Osteoblast (primary cell): ENCODE results near the gene CNR2. TPM values are rescaled to one million over a fixed set of nuclear protein-coding genes. Genes with fewer than 3 reads are reported as not detected.

Source experiments
- DNase-seq: peaks from one replicate; pipeline ENCODE4 v3.0.0; 2011; ENCODE audit warnings: low spot score, mixed read lengths; ENCODE audit not compliant: insufficient read length; ENCODE audit errors: missing footprints
- H2AFZ ChIP-seq: 2 replicates; pipeline ENCODE4 v1.6.0; 2011; ENCODE audit warnings: mild to moderate bottlenecking, low read length
- H3K27ac ChIP-seq: 2 replicates; pipeline ENCODE4 v1.5.1; 2011; ENCODE audit warnings: mild to moderate bottlenecking, low read depth, low read length, moderate library complexity
- H3K27me3 ChIP-seq: 2 replicates; pipeline ENCODE4 v1.6.0; 2012; ENCODE audit warnings: mild to moderate bottlenecking, control low read depth, inconsistent platforms, low read length, moderate library complexity; ENCODE audit not compliant: insufficient read depth
- H3K36me3 ChIP-seq: 2 replicates; pipeline ENCODE4 v1.5.1; 2011; ENCODE audit warnings: mild to moderate bottlenecking, low read length, control low read depth, moderate library complexity; ENCODE audit not compliant: insufficient read depth
- H3K4me1 ChIP-seq: 2 replicates; pipeline ENCODE4 v1.5.1; 2011; ENCODE audit warnings: mild to moderate bottlenecking, low read length, control low read depth, moderate library complexity; ENCODE audit not compliant: insufficient read depth
- H3K4me2 ChIP-seq: 2 replicates; pipeline ENCODE4 v1.6.0; 2011; ENCODE audit warnings: mild to moderate bottlenecking, low read length; ENCODE audit not compliant: insufficient read depth
- H3K4me3 ChIP-seq: fragments of 200-600 bp; sonication (generic); 3 replicates; pipeline ENCODE4 v1.5.1; 2012; ENCODE audit warnings: mild to moderate bottlenecking, low read length, inconsistent platforms; ENCODE audit not compliant: insufficient read depth
- H3K79me2 ChIP-seq: 2 replicates; pipeline ENCODE4 v1.6.0; 2012; ENCODE audit warnings: mild to moderate bottlenecking, low read length, control low read depth, inconsistent platforms; ENCODE audit not compliant: insufficient read depth
- H3K9me3 ChIP-seq: 2 replicates; pipeline ENCODE4 v1.5.1; 2011; ENCODE audit warnings: low read depth, low read length, control low read depth
- H4K20me1 ChIP-seq: 2 replicates; pipeline ENCODE4 v1.6.0; 2012; ENCODE audit warnings: mild to moderate bottlenecking, low read length, control low read depth; ENCODE audit not compliant: insufficient read depth
- CTCF ChIP-seq: IDR thresholded peaks from 2 replicates; pipeline ENCODE4 v1.5.1; 2011; ENCODE audit warnings: mild to moderate bottlenecking, low read depth, low read length, moderate library complexity; ENCODE audit errors: extremely low read depth
- total RNA-seq: library from RNA; depleted of rRNA; stranded (reverse); fragments of >200 nt; gene quantifications from 2 replicates; pipeline ENCODE4 v1.2.3, GENCODE V29; 2012

The CNR2 gene
- total RNA-seq, 1 donor = not detected

- Histone ChIP-seq H3K36me3 (no peaks in the 10 kb centered on the region), H3K9me3 (no peaks in the 10 kb centered on the region), H3K27ac (no peak overlapping the region), H3K4me2 (no peak overlapping the region), H2AFZ (peak overlapping the region; percentile 18), H3K27me3 (no peaks in the 10 kb centered on the region), H3K79me2 (no peaks in the 10 kb centered on the region), H3K4me3 (no peak overlapping the region), H3K4me1 (peaks cover 7% of the 10 kb centered on the region), H4K20me1 (no peaks in the 10 kb centered on the region)
- DNase-seq = peak; percentile 87
- TF ChIP-seq CTCF = peak; percentile 72
These were observed 3.3 kb upstream of the CNR2 start for GRCh38 chr1:23916209-23917131.

GRCh38 chr1:23915466-23915865, 2.3 kb upstream of the CNR2 start:
- Histone ChIP-seq H3K79me2 (no peaks in the 10 kb centered on the region), H3K4me1 (peaks cover 7% of the 10 kb centered on the region), H4K20me1 (no peaks in the 10 kb centered on the region), H3K9me3 (no peaks in the 10 kb centered on the region), H3K27me3 (no peaks in the 10 kb centered on the region), H3K4me2 (no peak overlapping the region), H3K4me3 (no peak overlapping the region), H2AFZ (no peak overlapping the region), H3K36me3 (no peaks in the 10 kb centered on the region), H3K27ac (no peak overlapping the region)
- no peak for TF ChIP-seq CTCF
- DNase-seq = no peak

- Histone ChIP-seq H2AFZ (no peak overlapping the region), H3K4me3 (no peak overlapping the region), H3K36me3 (no peaks in the 10 kb centered on the region), H3K4me1 (peaks cover 3% of the 10 kb centered on the region), H3K9me3 (no peaks in the 10 kb centered on the region), H3K4me2 (no peak overlapping the region), H3K79me2 (no peaks in the 10 kb centered on the region), H3K27ac (no peak overlapping the region), H4K20me1 (no peaks in the 10 kb centered on the region), H3K27me3 (no peaks in the 10 kb centered on the region)
- DNase-seq = no peak
- TF ChIP-seq CTCF = no peak
These were observed 1.8 kb upstream of the CNR2 start for GRCh38 chr1:23914921-23915320.

GRCh38 chr1:23911921-23912320, 1.2 kb downstream of the CNR2 start:
- Histone ChIP-seq H3K9me3 (peaks cover 2% of the 10 kb centered on the region), H3K79me2 (no peaks in the 10 kb centered on the region), H3K4me3 (no peak overlapping the region), H3K4me2 (no peak overlapping the region), H3K27me3 (peaks cover 4% of the 10 kb centered on the region), H4K20me1 (no peaks in the 10 kb centered on the region), H3K27ac (no peak overlapping the region), H2AFZ (no peak overlapping the region), H3K36me3 (no peaks in the 10 kb centered on the region), H3K4me1 (no peaks in the 10 kb centered on the region)
- TF ChIP-seq CTCF = no peak
- no peak for DNase-seq
